ENCODE data around the gene THAP4. TPM values are rescaled to one million over a fixed set of nuclear protein-coding genes. Genes with fewer than 3 reads are reported as not detected.

The THAP4 gene
- total RNA-seq, 4 donors from 2014 or later: 46.4 to 56.2 (median 51.2) TPM

- Histone ChIP-seq H3K4me3 (no peak overlapping the region), H3K36me3 (no peaks in the 10 kb centered on the region), H3K27ac (no peak overlapping the region), H3K27me3 (peaks cover 28% of the 10 kb centered on the region), H3K9me3 (no peaks in the 10 kb centered on the region), H3K4me1 (peaks cover 23% of the 10 kb centered on the region)
- no peak for DNase-seq (ENCODE audit: low spot score in 2 of 2)
- TF ChIP-seq EP300 (IDR thresholded peaks at IDR 0.05): no peak
- no peak for TF ChIP-seq POLR2AphosphoS5 (IDR thresholded peaks at IDR 0.05)
- no peak for TF ChIP-seq CTCF (IDR thresholded peaks at IDR 0.05)
- no peak for TF ChIP-seq POLR2A (IDR thresholded peaks at IDR 0.05)
- 27% methylated on average over 10 of the region's 10 CpGs for WGBS
Observed at GRCh38 chr2:241545106-241545505, 91.9 kb downstream of the THAP4 start.

- WGBS: 75% methylated on average over 4 of the region's 15 CpGs
- H3K27me3 ChIP-seq: peaks cover 20% of the 10 kb centered on the region
- no peak overlapping the region for H3K27ac ChIP-seq
- H3K4me1 ChIP-seq: peaks cover 24% of the 10 kb centered on the region
- no peaks in the 10 kb centered on the region for H3K36me3 ChIP-seq
- no peak overlapping the region for H3K4me3 ChIP-seq
- DNase-seq (ENCODE audit: low spot score in 2 of 2): no peak
- H3K9me3 ChIP-seq: no peaks in the 10 kb centered on the region
- TF ChIP-seq POLR2AphosphoS5 (IDR thresholded peaks at IDR 0.05) (no peak), EP300 (IDR thresholded peaks at IDR 0.05) (no peak), POLR2A (IDR thresholded peaks at IDR 0.05) (no peak), CTCF (IDR thresholded peaks at IDR 0.05) (no peak)
Observed at GRCh38 chr2:241542278-241542605, 94.7 kb downstream of the THAP4 start.

GRCh38 chr2:241541564-241542277, 95.2 kb downstream of the THAP4 start:
- no peaks in the 10 kb centered on the region for H3K36me3 ChIP-seq
- no CpG with 5 or more reads among the region's 62 CpGs for WGBS
- peak overlapping the region; percentile 50 for H3K4me3 ChIP-seq
- DNase-seq (ENCODE audit: low spot score in 2 of 2): no peak
- no peak overlapping the region for H3K27ac ChIP-seq
- H3K27me3 ChIP-seq: peaks cover 16% of the 10 kb centered on the region
- TF ChIP-seq EP300 (IDR thresholded peaks at IDR 0.05) (no peak), POLR2AphosphoS5 (IDR thresholded peaks at IDR 0.05) (no peak), CTCF (IDR thresholded peaks at IDR 0.05) (no peak), POLR2A (IDR thresholded peaks at IDR 0.05) (no peak)
- H3K4me1 ChIP-seq: peaks cover 20% of the 10 kb centered on the region
- no peaks in the 10 kb centered on the region for H3K9me3 ChIP-seq

GRCh38 chr2:241540771-241541561, 96.0 kb downstream of the THAP4 start:
- no peaks in the 10 kb centered on the region for H3K36me3 ChIP-seq
- peaks cover 20% of the 10 kb centered on the region for H3K4me1 ChIP-seq
- DNase-seq (ENCODE audit: low spot score in 2 of 2): peak in 1 of 2 donors; percentile 81
- peak overlapping the region; percentile 50 for H3K4me3 ChIP-seq
- H3K9me3 ChIP-seq: no peaks in the 10 kb centered on the region
- peaks cover 10% of the 10 kb centered on the region for H3K27me3 ChIP-seq
- WGBS: 7% methylated on average over 18 of the region's 68 CpGs
- no peak for TF ChIP-seq EP300 (IDR thresholded peaks at IDR 0.05)
- no peak for TF ChIP-seq POLR2A (IDR thresholded peaks at IDR 0.05)
- no peak for TF ChIP-seq CTCF (IDR thresholded peaks at IDR 0.05)
- no peak for TF ChIP-seq POLR2AphosphoS5 (IDR thresholded peaks at IDR 0.05)
- H3K27ac ChIP-seq: no peak overlapping the region

GRCh38 chr2:241540401-241540770, 96.6 kb downstream of the THAP4 start:
- WGBS: 45% methylated on average over 5 of the region's 10 CpGs
- H3K27me3 ChIP-seq: peaks cover 8% of the 10 kb centered on the region
- no peaks in the 10 kb centered on the region for H3K9me3 ChIP-seq
- peak overlapping the region; percentile 50 for H3K4me3 ChIP-seq
- no peaks in the 10 kb centered on the region for H3K36me3 ChIP-seq
- H3K4me1 ChIP-seq: peaks cover 20% of the 10 kb centered on the region
- TF ChIP-seq POLR2A (IDR thresholded peaks at IDR 0.05): no peak
- no peak for TF ChIP-seq POLR2AphosphoS5 (IDR thresholded peaks at IDR 0.05)
- TF ChIP-seq EP300 (IDR thresholded peaks at IDR 0.05): no peak
- TF ChIP-seq CTCF (IDR thresholded peaks at IDR 0.05): no peak
- H3K27ac ChIP-seq: no peak overlapping the region
- no peak for DNase-seq (ENCODE audit: low spot score in 2 of 2)
